CD8-positive, alpha-beta memory T cell (primary cell): ENCODE results near the gene PRB4. TPM values are rescaled to one million over a fixed set of nuclear protein-coding genes. Genes with fewer than 3 reads are reported as not detected.

Experiments
- CTCF ChIA-PET: fragments of 350-600 bp; sonication (Branson Sonifier 250); formaldehyde crosslinking; loops from one replicate; lab custom pipeline; 2021; ENCODE audit warnings: antibody characterized with exemption; lab: Charles Lee
- POLR2A ChIA-PET: fragments of 350-600 bp; sonication (Branson Sonifier 250); formaldehyde crosslinking; loops from one replicate; lab custom pipeline; 2021; ENCODE audit warnings: antibody characterized with exemption; lab: Charles Lee
- DNase-seq, 5 donors: peaks; one replicate each; pipeline versions ENCODE4 v3.0.0 to v3.0.0-alpha.2; 2020 to 2022; ENCODE audit warnings: mixed read lengths in 1 of 5
- H3K27ac ChIP-seq: one replicate; pipeline ENCODE4 v1.7.0; 2013; ENCODE audit warnings: low read depth, mild to moderate bottlenecking, low read length, moderate library complexity
- H3K27me3 ChIP-seq: 2 replicates; pipeline ENCODE4 v1.7.0; 2013; ENCODE audit warnings: low read length, mild to moderate bottlenecking; ENCODE audit not compliant: insufficient read depth, poor library complexity, severe bottlenecking
- H3K36me3 ChIP-seq: 2 replicates; pipeline ENCODE4 v1.7.0; 2013; ENCODE audit warnings: mild to moderate bottlenecking, low read length, moderate library complexity; ENCODE audit not compliant: insufficient read depth
- H3K4me1 ChIP-seq: 2 replicates; pipeline ENCODE4 v1.7.0; 2013; ENCODE audit warnings: mild to moderate bottlenecking, low read length, moderate library complexity; ENCODE audit not compliant: insufficient read depth
- H3K4me3 ChIP-seq: 2 replicates; pipeline ENCODE4 v1.7.0; 2013; ENCODE audit warnings: mild to moderate bottlenecking, low read length
- H3K9me3 ChIP-seq: 2 replicates; pipeline ENCODE4 v1.7.0; 2013; ENCODE audit warnings: mild to moderate bottlenecking, low read length
- H3K27ac Mint-ChIP-seq, 8 donors: one replicate each; pipeline ENCODE4 v1.8.0; 2020 to 2021; ENCODE audit warnings: mixed read lengths in 8 of 8, mild to moderate bottlenecking in 6 of 8, inconsistent platforms in 3 of 8, moderate library complexity in 3 of 8
- H3K27me3 Mint-ChIP-seq, 2 donors: one replicate each; pipeline ENCODE4 v1.8.0; 2020 to 2021; ENCODE audit warnings: mixed read lengths in 2 of 2, mild to moderate bottlenecking in 1 of 2, moderate library complexity in 1 of 2
- H3K36me3 Mint-ChIP-seq, 3 donors: one replicate each; pipeline ENCODE4 v1.8.0; 2020 to 2021; ENCODE audit warnings: mixed read lengths in 3 of 3, inconsistent platforms in 1 of 3, mild to moderate bottlenecking in 1 of 3
- H3K4me1 Mint-ChIP-seq, 3 donors: one replicate each; pipeline ENCODE4 v1.8.0; 2020 to 2021; ENCODE audit warnings: mixed read lengths in 3 of 3, inconsistent platforms in 1 of 3, mild to moderate bottlenecking in 1 of 3
- H3K4me3 Mint-ChIP-seq, 7 donors: one replicate each; pipeline ENCODE4 v1.8.0; 2020 to 2021; ENCODE audit warnings: mixed read lengths in 7 of 7, mild to moderate bottlenecking in 6 of 7, moderate library complexity in 4 of 7, inconsistent platforms in 2 of 7
- H3K9me3 Mint-ChIP-seq, 5 donors: one replicate each; pipeline ENCODE4 v1.8.0; 2020 to 2022; ENCODE audit warnings: mixed read lengths in 5 of 5, mild to moderate bottlenecking in 3 of 5, moderate library complexity in 2 of 5, inconsistent platforms in 1 of 5
- polyA plus RNA-seq: library from polyadenylated mRNA; unstranded; fragments of 300-500 nt; fragmentation: Illumina TruSeq; gene quantifications from one replicate; pipeline ENCODE4 v1.2.3, GENCODE V29; 2021
- total RNA-seq, 2 experiments: library from RNA; stranded (reverse); gene quantifications; one replicate each; pipeline ENCODE4 v1.2.3, GENCODE V29; 2021

PRB4 gene
- total and polyA plus RNA-seq, 3 experiments from 2014 or later = not detected

DNA sequence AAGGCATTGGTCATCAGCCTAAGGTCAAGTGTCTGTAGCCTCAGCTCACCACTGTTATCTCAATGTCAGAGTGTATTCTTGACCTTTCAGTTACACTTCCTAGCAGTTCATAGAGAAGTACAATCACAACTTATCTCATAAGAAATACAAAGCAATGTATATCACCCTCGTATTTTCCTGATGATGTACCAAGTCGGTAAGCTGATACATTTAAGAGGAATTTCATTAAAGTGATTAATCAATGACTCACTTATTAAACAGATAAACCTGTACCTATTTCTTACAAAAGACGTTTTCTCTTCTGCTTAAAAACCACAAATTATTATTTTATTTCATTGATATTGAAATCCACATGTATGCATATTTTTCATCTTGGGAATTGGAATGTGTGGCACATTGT lies 36.8 kb downstream of the PRB4 start:
- POLR2A ChIA-PET = no interaction called here
- Histone ChIP-seq H3K27me3 (no peaks in the 10 kb centered on the region), H3K36me3 (no peaks in the 10 kb centered on the region), H3K9me3 (no peaks in the 10 kb centered on the region), H3K27ac (no peak overlapping the region), H3K4me3 (no peak overlapping the region), H3K4me1 (no peaks in the 10 kb centered on the region)
- H3K27ac Mint-ChIP-seq = no peak overlapping the region
- DNase-seq = no peak
- H3K36me3 Mint-ChIP-seq = no peaks in the 10 kb centered on the region
- H3K4me1 Mint-ChIP-seq = no peaks in the 10 kb centered on the region
- CTCF ChIA-PET = no interaction called here
- H3K27me3 Mint-ChIP-seq = no peaks in the 10 kb centered on the region
- H3K9me3 Mint-ChIP-seq = no peaks in the 10 kb centered on the region
- no peak overlapping the region for H3K4me3 Mint-ChIP-seq

DNA sequence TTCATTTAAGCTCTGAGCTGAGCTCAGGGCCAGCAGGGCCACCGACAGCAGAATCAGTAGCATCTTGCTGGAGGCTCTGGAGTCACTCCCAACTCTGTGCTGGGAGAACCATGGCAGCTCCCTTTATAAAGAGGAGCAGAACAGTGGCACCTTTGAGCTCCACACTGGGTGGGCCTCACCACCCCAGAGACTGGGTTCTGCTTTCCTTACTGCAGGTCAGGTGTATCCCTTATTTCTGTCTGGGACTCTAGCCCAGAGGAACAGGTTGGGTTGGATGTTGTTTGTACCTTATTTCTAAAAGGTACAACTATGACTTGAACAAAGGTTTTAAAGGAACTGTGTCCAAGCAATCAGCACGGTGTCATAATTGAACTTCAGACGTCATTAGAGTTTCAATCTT lies 40.6 kb downstream of the PRB4 start, which contains the start of gene PRB3:
TSS of gene PRB3 (minus strand) at position 101 of the 400 bp plus-strand sequence. CDS start at position 63, 38 bp downstream.
- DNase-seq = no peak
- Histone ChIP-seq H3K27ac (no peak within 1 kb of the TSS), H3K4me3 (no peak within 1 kb of the TSS), H3K27me3 (no peaks in the 10 kb centered on the region), H3K36me3 (no peaks in the 10 kb centered on the region), H3K9me3 (no peaks in the 10 kb centered on the region), H3K4me1 (no peaks in the 10 kb centered on the region)
- no peaks in the 10 kb centered on the region for H3K36me3 Mint-ChIP-seq
- POLR2A ChIA-PET = no interaction called here
- CTCF ChIA-PET = no interaction called here
- peaks cover 0 to 9% (median 0%) of the 10 kb centered on the region in 5 donors for H3K9me3 Mint-ChIP-seq
- H3K4me1 Mint-ChIP-seq = no peaks in the 10 kb centered on the region
- no peak within 1 kb of the TSS for H3K4me3 Mint-ChIP-seq
- H3K27ac Mint-ChIP-seq = no peak within 1 kb of the TSS
- H3K27me3 Mint-ChIP-seq = no peaks in the 10 kb centered on the region

DNA sequence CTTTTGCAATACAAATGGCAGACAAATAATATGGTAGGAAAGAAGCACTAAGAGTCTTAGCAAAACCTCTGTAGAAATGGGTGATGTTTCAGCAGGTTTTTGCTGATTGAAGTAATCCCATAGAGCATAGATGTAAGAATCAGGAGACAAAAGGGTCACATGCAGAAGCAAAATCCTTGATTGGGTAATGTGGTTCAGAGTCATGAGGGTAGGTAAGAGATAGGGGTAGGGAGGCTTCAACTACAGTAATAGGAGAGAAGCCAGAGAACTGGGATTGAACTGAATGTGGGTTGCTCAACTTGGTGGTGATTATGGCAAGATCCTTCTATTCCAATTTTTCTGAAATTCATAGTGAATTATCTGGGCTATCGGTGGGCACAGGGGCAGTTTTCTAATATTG lies 45.7 kb downstream of the PRB4 start:
- CTCF ChIA-PET = no interaction called here

More for the DNA sequence above, 45.7 kb downstream of the PRB4 start:
- Mint-ChIP-seq H3K4me1 (no peaks in the 10 kb centered on the region), H3K36me3 (peaks cover 0 to 10% (median 0%) of the 10 kb centered on the region in 3 donors), H3K9me3 (peaks cover under 1 to 42% (median 22%) of the 10 kb centered on the region in 5 donors), H3K27me3 (no peaks in the 10 kb centered on the region), H3K4me3 (no peak overlapping the region), H3K27ac (no peak overlapping the region)
- Histone ChIP-seq H3K36me3 (no peaks in the 10 kb centered on the region), H3K27ac (no peak overlapping the region), H3K4me3 (no peak overlapping the region), H3K27me3 (no peaks in the 10 kb centered on the region), H3K9me3 (no peaks in the 10 kb centered on the region), H3K4me1 (no peaks in the 10 kb centered on the region)
- POLR2A ChIA-PET = no interaction called here
- DNase-seq = no peak

Other genes starting within 250 kb of the PRB4 start
- under 1 TPM; 0.55 to 0.93 TPM for gene TAS2R46, start 248.1 kb downstream of the PRB4 start, total RNA-seq
- not detected for gene TAS2R46, start 248.1 kb downstream of the PRB4 start, polyA plus RNA-seq
- under 1 TPM in 1 of 2 experiments, not detected in 1; 0.42 TPM for gene TAS2R43, start 218.1 kb downstream of the PRB4 start, total RNA-seq
- gene TAS2R43, start 218.1 kb downstream of the PRB4 start, polyA plus RNA-seq = not detected
- gene TAS2R30, start 175.8 kb downstream of the PRB4 start, total RNA-seq = 1 to 10 TPM in 1 of 2 experiments, under 1 TPM in 1; 0.94 to 1.3 TPM
- not detected for gene TAS2R30, start 175.8 kb downstream of the PRB4 start, polyA plus RNA-seq
- gene SMIM10L1, start 139.2 kb downstream of the PRB4 start, total RNA-seq = 10 to 100 TPM; 12.0 to 12.8 TPM
- 8.4 TPM for gene SMIM10L1, start 139.2 kb downstream of the PRB4 start, polyA plus RNA-seq
- not detected for gene TAS2R42, start 123.5 kb downstream of the PRB4 start, total RNA-seq
- not detected for gene TAS2R42, start 123.5 kb downstream of the PRB4 start, polyA plus RNA-seq
- not detected for gene PRB3, start 40.7 kb downstream of the PRB4 start, total RNA-seq
- gene PRB3, start 40.7 kb downstream of the PRB4 start, polyA plus RNA-seq = not detected
- gene PRB2, start 85.1 kb upstream of the PRB4 start, total RNA-seq = not detected
- gene PRB2, start 85.1 kb upstream of the PRB4 start, polyA plus RNA-seq = not detected